Esophagus muscularis mucosa (tissue), 3 donors: Measurements from ENCODE around the gene RASGRF2.

Source experiments
- POLR2A ChIP-seq: fragments of 450-650 bp; IDR thresholded peaks from one replicate; pipeline ENCODE4 v1.6.1; 2017; ENCODE audit warnings: antibody characterized with exemption, moderate library complexity, mild to moderate bottlenecking, low read depth
- TF ChIP-seq, protein P1 (sequence below), 3 experiments: fragments of 200-600 bp in 2 of 3; fragments of 450-650 bp in 1 of 3; sonication (generic) in 2 of 3; IDR thresholded peaks; one replicate each; pipeline ENCODE4 v1.5.1; 2017 to 2019; ENCODE audit warnings: antibody characterized with exemption in 3 of 3, mild to moderate bottlenecking in 2 of 3, moderate library complexity in 1 of 3

DNA sequence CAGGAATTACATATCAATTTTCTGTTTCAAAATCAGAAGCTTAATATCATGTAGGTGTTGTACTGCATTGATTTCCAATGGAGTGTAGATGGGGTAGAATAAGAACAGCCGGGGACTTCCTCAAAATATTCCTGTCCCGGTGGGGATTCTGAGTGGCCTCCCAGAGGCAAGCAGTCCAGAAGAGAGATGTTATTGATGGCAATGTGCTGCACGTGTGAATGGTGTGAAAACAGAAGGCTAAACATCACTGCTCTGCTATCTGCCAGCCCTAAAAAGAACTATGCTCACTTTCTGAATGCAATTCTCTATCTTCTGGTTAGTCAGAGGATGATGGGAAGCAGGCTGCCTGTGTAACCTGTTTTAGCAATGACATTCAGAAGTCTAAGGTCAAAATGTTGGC lies 181.9 kb downstream of the RASGRF2 start:
- TF ChIP-seq, protein P1, sequence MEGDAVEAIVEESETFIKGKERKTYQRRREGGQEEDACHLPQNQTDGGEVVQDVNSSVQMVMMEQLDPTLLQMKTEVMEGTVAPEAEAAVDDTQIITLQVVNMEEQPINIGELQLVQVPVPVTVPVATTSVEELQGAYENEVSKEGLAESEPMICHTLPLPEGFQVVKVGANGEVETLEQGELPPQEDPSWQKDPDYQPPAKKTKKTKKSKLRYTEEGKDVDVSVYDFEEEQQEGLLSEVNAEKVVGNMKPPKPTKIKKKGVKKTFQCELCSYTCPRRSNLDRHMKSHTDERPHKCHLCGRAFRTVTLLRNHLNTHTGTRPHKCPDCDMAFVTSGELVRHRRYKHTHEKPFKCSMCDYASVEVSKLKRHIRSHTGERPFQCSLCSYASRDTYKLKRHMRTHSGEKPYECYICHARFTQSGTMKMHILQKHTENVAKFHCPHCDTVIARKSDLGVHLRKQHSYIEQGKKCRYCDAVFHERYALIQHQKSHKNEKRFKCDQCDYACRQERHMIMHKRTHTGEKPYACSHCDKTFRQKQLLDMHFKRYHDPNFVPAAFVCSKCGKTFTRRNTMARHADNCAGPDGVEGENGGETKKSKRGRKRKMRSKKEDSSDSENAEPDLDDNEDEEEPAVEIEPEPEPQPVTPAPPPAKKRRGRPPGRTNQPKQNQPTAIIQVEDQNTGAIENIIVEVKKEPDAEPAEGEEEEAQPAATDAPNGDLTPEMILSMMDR (IDR thresholded peaks at IDR 0.05) = no peak
- TF ChIP-seq POLR2A = no peak
